CD4-positive, alpha-beta T cell treated with Interleukin-4 for 4 hours (primary cell): Measurements from ENCODE around the gene PRSS50.

Experiments
- DNase-seq: peaks from one replicate; pipeline ENCODE4 v3.0.0-alpha.2; 2020

PRSS50 gene

GRCh38 chr3:46690798-46691197 lies 26.9 kb downstream of the PRSS50 start:
- no peak for DNase-seq

- DNase-seq, result no peak
Measured at GRCh38 chr3:46685446-46685845, 32.2 kb downstream of the PRSS50 start.

- DNase-seq, result no peak
Measured at GRCh38 chr3:46684891-46685290, 32.8 kb downstream of the PRSS50 start.

GRCh38 chr3:46682974-46683373 lies 34.7 kb downstream of the PRSS50 start:
- DNase-seq, result no peak

GRCh38 chr3:46681856-46682540 lies 35.7 kb downstream of the PRSS50 start:
- no peak for DNase-seq

GRCh38 chr3:46681387-46681786 lies 36.3 kb downstream of the PRSS50 start:
- DNase-seq, result no peak

- DNase-seq, result no peak
Measured at GRCh38 chr3:46680298-46680826, 37.3 kb downstream of the PRSS50 start.

GRCh38 chr3:46679681-46680080 lies 38.0 kb downstream of the PRSS50 start:
- no peak for DNase-seq

GRCh38 chr3:46678280-46678679 lies 39.4 kb downstream of the PRSS50 start:
- no peak for DNase-seq

- no peak for DNase-seq
Measured at GRCh38 chr3:46677411-46677726, 40.3 kb downstream of the PRSS50 start.

- no peak for DNase-seq
Measured at GRCh38 chr3:46676601-46677410, 40.9 kb downstream of the PRSS50 start.

GRCh38 chr3:46675843-46676567 lies 41.7 kb downstream of the PRSS50 start:
- DNase-seq, result no peak

- no peak for DNase-seq
Measured at GRCh38 chr3:46675426-46675825, 42.2 kb downstream of the PRSS50 start.

GRCh38 chr3:46674031-46674845 lies 43.4 kb downstream of the PRSS50 start:
- DNase-seq, result no peak

- DNase-seq, result no peak
Measured at GRCh38 chr3:46673151-46674030, 44.3 kb downstream of the PRSS50 start.

- DNase-seq, result no peak
Measured at GRCh38 chr3:46672349-46672695, 45.3 kb downstream of the PRSS50 start.

GRCh38 chr3:46671541-46672348 lies 45.9 kb downstream of the PRSS50 start:
- no peak for DNase-seq

GRCh38 chr3:46670891-46671427 lies 46.7 kb downstream of the PRSS50 start:
- DNase-seq, result no peak

- no peak for DNase-seq
Measured at GRCh38 chr3:46670000-46670890, 47.4 kb downstream of the PRSS50 start.
